ENCODE data around the gene KMT5B. TPM values are rescaled to one million over a fixed set of nuclear protein-coding genes. Genes with fewer than 3 reads are reported as not detected.

Gene KMT5B
- total and polyA plus RNA-seq, 2 donors (not counting 1 experiment from before 2014, with no cell fraction given), result 13.0 to 24.3 TPM

DNA sequence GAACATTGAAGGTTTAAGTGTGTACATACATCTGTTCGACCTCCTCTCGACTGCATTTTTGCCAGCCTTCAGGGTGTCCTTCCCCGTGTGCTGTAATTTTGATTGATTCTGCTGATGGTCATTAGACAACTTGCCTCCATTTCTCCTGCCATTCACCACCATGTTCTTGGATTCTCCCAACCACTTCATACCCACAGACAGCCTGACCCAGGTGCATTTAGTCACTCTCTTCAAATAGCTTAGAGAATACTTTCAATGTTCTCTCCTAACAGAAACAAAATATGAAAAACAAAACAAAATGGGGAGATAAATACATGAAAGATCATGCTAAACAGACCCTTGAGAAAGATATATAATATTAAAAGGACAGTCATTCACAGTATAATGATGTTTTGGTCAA lies 23.2 kb downstream of the KMT5B start:
- no peaks in the 10 kb centered on the region for H3K4me1 ChIP-seq (ENCODE audit: control insufficient read depth, extremely low read depth, insufficient read depth, low read length)
- no peaks in the 10 kb centered on the region for H3K36me3 ChIP-seq (ENCODE audit: control insufficient read depth, insufficient read depth, low read length)
- H3K4me3 ChIP-seq (replicated peaks in 1 of 4; ENCODE audit: control extremely low read depth in 1 of 4, insufficient read depth in 1 of 4, low read depth in 3 of 4, low read length in 4 of 4), result no peak overlapping the region
- H3K79me2 ChIP-seq (ENCODE audit: control insufficient read depth, insufficient read depth, low read length), result peaks cover 24% of the 10 kb centered on the region
- TF ChIP-seq, protein P1, sequence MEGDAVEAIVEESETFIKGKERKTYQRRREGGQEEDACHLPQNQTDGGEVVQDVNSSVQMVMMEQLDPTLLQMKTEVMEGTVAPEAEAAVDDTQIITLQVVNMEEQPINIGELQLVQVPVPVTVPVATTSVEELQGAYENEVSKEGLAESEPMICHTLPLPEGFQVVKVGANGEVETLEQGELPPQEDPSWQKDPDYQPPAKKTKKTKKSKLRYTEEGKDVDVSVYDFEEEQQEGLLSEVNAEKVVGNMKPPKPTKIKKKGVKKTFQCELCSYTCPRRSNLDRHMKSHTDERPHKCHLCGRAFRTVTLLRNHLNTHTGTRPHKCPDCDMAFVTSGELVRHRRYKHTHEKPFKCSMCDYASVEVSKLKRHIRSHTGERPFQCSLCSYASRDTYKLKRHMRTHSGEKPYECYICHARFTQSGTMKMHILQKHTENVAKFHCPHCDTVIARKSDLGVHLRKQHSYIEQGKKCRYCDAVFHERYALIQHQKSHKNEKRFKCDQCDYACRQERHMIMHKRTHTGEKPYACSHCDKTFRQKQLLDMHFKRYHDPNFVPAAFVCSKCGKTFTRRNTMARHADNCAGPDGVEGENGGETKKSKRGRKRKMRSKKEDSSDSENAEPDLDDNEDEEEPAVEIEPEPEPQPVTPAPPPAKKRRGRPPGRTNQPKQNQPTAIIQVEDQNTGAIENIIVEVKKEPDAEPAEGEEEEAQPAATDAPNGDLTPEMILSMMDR (conservative IDR thresholded peaks at IDR 0.05 in 1 of 2, IDR thresholded peaks at IDR 0.05 in 1 of 2; ENCODE audit: low read depth in 1 of 2, low read length in 2 of 2), result no peak
- no peak for TF ChIP-seq EZH2 (IDR thresholded peaks at IDR 0.05; ENCODE audit: low read length, missing control alignments)
- no peaks in the 10 kb centered on the region for H3K9me3 ChIP-seq (ENCODE audit: control insufficient read depth, insufficient read depth, low read depth, low read length)
- H3K27ac ChIP-seq (ENCODE audit: insufficient read depth, low read length), result no peak overlapping the region
- H4K20me1 ChIP-seq (ENCODE audit: control insufficient read depth, extremely low read depth, insufficient read depth, low read length), result peaks cover 2% of the 10 kb centered on the region
- no peak for DNase-seq (ENCODE audit: low read depth in 2 of 2)
- no peaks in the 10 kb centered on the region for H3K27me3 ChIP-seq (ENCODE audit: control insufficient read depth, insufficient read depth, low read length)
- H3K4me2 ChIP-seq (ENCODE audit: extremely low read depth, insufficient read depth, low read length), result no peak overlapping the region
- no peak overlapping the region for H3K9ac ChIP-seq (ENCODE audit: insufficient read depth, low read length)
- H2AFZ ChIP-seq (ENCODE audit: low read length), result no peak overlapping the region

DNA sequence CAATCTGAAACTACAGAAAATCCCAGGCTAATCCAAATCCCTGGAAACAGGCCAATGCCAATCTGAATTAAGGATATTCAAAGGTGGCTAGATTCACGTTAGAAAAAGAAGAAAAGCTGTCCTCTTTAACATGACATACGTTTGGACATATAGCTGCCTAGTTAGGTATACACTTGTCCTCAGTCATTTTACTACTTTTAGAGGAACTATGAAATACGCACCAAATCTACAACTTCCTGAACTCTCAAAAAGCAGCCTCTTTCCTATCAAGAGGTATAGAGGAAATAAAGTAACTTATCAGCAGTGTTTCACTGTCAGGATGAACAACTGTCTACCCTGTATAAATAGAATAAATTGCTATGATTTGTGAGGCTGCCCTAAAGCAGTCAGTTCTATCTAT lies 24.0 kb downstream of the KMT5B start:
- Histone ChIP-seq H3K4me3 (replicated peaks in 1 of 4; ENCODE audit: control extremely low read depth in 1 of 4, insufficient read depth in 1 of 4, low read depth in 3 of 4, low read length in 4 of 4) (no peak overlapping the region), H3K27me3 (ENCODE audit: control insufficient read depth, insufficient read depth, low read length) (no peaks in the 10 kb centered on the region), H3K27ac (ENCODE audit: insufficient read depth, low read length) (no peak overlapping the region), H3K36me3 (ENCODE audit: control insufficient read depth, insufficient read depth, low read length) (no peaks in the 10 kb centered on the region), H3K9ac (ENCODE audit: insufficient read depth, low read length) (no peak overlapping the region), H4K20me1 (ENCODE audit: control insufficient read depth, extremely low read depth, insufficient read depth, low read length) (peaks cover 2% of the 10 kb centered on the region), H2AFZ (ENCODE audit: low read length) (no peak overlapping the region), H3K4me1 (ENCODE audit: control insufficient read depth, extremely low read depth, insufficient read depth, low read length) (no peaks in the 10 kb centered on the region), H3K4me2 (ENCODE audit: extremely low read depth, insufficient read depth, low read length) (no peak overlapping the region), H3K79me2 (ENCODE audit: control insufficient read depth, insufficient read depth, low read length) (peaks cover 23% of the 10 kb centered on the region), H3K9me3 (ENCODE audit: control insufficient read depth, insufficient read depth, low read depth, low read length) (no peaks in the 10 kb centered on the region)
- DNase-seq (ENCODE audit: low read depth in 2 of 2), result no peak
- TF ChIP-seq EZH2 (IDR thresholded peaks at IDR 0.05; ENCODE audit: low read length, missing control alignments), result no peak
- TF ChIP-seq, protein P1 (conservative IDR thresholded peaks at IDR 0.05 in 1 of 2, IDR thresholded peaks at IDR 0.05 in 1 of 2; ENCODE audit: low read depth in 1 of 2, low read length in 2 of 2), result no peak

DNA sequence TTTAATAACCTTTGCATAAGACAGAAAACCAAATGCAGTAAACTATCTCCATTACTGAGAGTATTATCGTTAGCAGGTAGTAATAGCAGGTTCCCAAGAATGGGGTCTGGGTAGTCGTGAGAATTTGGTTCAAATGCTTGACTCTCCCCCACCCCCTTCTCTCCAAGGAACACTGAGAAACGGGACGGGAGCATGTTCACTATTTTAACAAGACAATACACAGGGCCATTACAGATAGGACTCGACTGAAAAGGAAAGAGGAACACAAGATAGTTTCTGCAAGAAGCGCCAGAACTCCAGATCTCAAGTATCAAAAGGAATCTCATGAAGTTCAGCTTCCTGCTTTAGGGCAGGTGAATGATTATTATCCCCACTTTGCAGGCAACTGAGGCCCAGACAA lies 27.0 kb downstream of the KMT5B start:
- no peak overlapping the region for H3K4me2 ChIP-seq (ENCODE audit: extremely low read depth, insufficient read depth, low read length)
- peaks cover 2% of the 10 kb centered on the region for H3K36me3 ChIP-seq (ENCODE audit: control insufficient read depth, insufficient read depth, low read length)
- peaks cover 11% of the 10 kb centered on the region for H3K79me2 ChIP-seq (ENCODE audit: control insufficient read depth, insufficient read depth, low read length)
- no peak overlapping the region for H2AFZ ChIP-seq (ENCODE audit: low read length)
- no peak overlapping the region for H3K9ac ChIP-seq (ENCODE audit: insufficient read depth, low read length)
- TF ChIP-seq EZH2 (IDR thresholded peaks at IDR 0.05; ENCODE audit: low read length, missing control alignments), result no peak
- TF ChIP-seq, protein P1 (conservative IDR thresholded peaks at IDR 0.05 in 1 of 2, IDR thresholded peaks at IDR 0.05 in 1 of 2; ENCODE audit: low read depth in 1 of 2, low read length in 2 of 2), result no peak
- H4K20me1 ChIP-seq (ENCODE audit: control insufficient read depth, extremely low read depth, insufficient read depth, low read length), result no peaks in the 10 kb centered on the region
- DNase-seq (ENCODE audit: low read depth in 2 of 2), result no peak
- H3K27ac ChIP-seq (ENCODE audit: insufficient read depth, low read length), result no peak overlapping the region
- H3K9me3 ChIP-seq (ENCODE audit: control insufficient read depth, insufficient read depth, low read depth, low read length), result no peaks in the 10 kb centered on the region
- no peak overlapping the region for H3K4me3 ChIP-seq (replicated peaks in 1 of 4; ENCODE audit: control extremely low read depth in 1 of 4, insufficient read depth in 1 of 4, low read depth in 3 of 4, low read length in 4 of 4)
- no peaks in the 10 kb centered on the region for H3K4me1 ChIP-seq (ENCODE audit: control insufficient read depth, extremely low read depth, insufficient read depth, low read length)
- H3K27me3 ChIP-seq (ENCODE audit: control insufficient read depth, insufficient read depth, low read length), result no peaks in the 10 kb centered on the region

Data from fibroblast of lung (primary cell).